ENCODE measurements around the gene KRTAP4-16. TPM values are rescaled to one million over a fixed set of nuclear protein-coding genes. Genes with fewer than 3 reads are reported as not detected.

Gene KRTAP4-16
- total RNA-seq, 1 experiment from 2014 or later = not detected

GRCh38 chr17:41054025-41054424, 48.0 kb downstream of the KRTAP4-16 start:
- intact Hi-C loops (cut with micrococcal nuclease; ENCODE audit: unreplicated experiment) = no loop called here
- POLR2A ChIA-PET (ENCODE audit: unreplicated experiment) = no interaction called here

GRCh38 chr17:41052566-41052965, 49.4 kb downstream of the KRTAP4-16 start:
- ChIA-PET CTCF (no interaction called here), POLR2A (ENCODE audit: unreplicated experiment) (no interaction called here)
- TF ChIP-seq CTCF (conservative IDR thresholded peaks at IDR 0.05) (no peak), EZH2 (IDR thresholded peaks at IDR 0.05; ENCODE audit: low read depth) (no peak)
- Histone ChIP-seq H3K9me3 (ENCODE audit: insufficient read depth, low read depth) (peaks cover 9% of the 10 kb centered on the region; the same call in 1 of the 2 replicates), H3K27ac (no peak overlapping the region), H3K4me2 (no peak overlapping the region), H3F3A (ENCODE audit: insufficient read depth, low read depth) (peaks cover 23% of the 10 kb centered on the region), H2AFZ (no peak overlapping the region), H3K79me2 (ENCODE audit: low read depth) (no peaks in the 10 kb centered on the region), H3K4me3 (no peak overlapping the region), H3K9me2 (ENCODE audit: insufficient read depth) (no peaks in the 10 kb centered on the region), H3K4me1 (replicated peaks; ENCODE audit: insufficient read depth) (peaks cover 29% of the 10 kb centered on the region), H3K27me3 (ENCODE audit: insufficient read depth, low read depth) (no peaks in the 10 kb centered on the region), H3K36me3 (ENCODE audit: low read depth) (0 out of 2 replicates have a peak, but pooled peaks cover 5% of the 10 kb centered on the region), H4K20me1 (ENCODE audit: insufficient read depth) (no peaks in the 10 kb centered on the region)
- no peak for DNase-seq
- BruUV-seq (replicated peaks) = no TSS peak
- intact Hi-C loops (cut with micrococcal nuclease; ENCODE audit: unreplicated experiment) = no loop called here

More at GRCh38 chr17:41054025-41054424, 48.0 kb downstream of the KRTAP4-16 start:
- BruUV-seq (replicated peaks) = no TSS peak
- peaks cover 27% of the 10 kb centered on the region for H3K4me1 ChIP-seq (replicated peaks; ENCODE audit: insufficient read depth)
- H3K36me3 ChIP-seq (ENCODE audit: low read depth) = 0 out of 2 replicates have a peak, but pooled peaks cover 5% of the 10 kb centered on the region
- no peak for DNase-seq
- H3K79me2 ChIP-seq (ENCODE audit: low read depth) = no peaks in the 10 kb centered on the region
- no peak overlapping the region for H2AFZ ChIP-seq
- TF ChIP-seq CTCF (conservative IDR thresholded peaks at IDR 0.05) = no peak
- H3K9me3 ChIP-seq (ENCODE audit: insufficient read depth, low read depth) = peaks cover 9% of the 10 kb centered on the region; the same call in 1 of the 2 replicates
- CTCF ChIA-PET = no interaction called here
- H3K4me2 ChIP-seq = no peak overlapping the region
- no peaks in the 10 kb centered on the region for H3K9me2 ChIP-seq (ENCODE audit: insufficient read depth)
- H3K27ac ChIP-seq = no peak overlapping the region
- peaks cover 23% of the 10 kb centered on the region for H3F3A ChIP-seq (ENCODE audit: insufficient read depth, low read depth)
- H3K27me3 ChIP-seq (ENCODE audit: insufficient read depth, low read depth) = no peaks in the 10 kb centered on the region
- H4K20me1 ChIP-seq (ENCODE audit: insufficient read depth) = no peaks in the 10 kb centered on the region
- no peak overlapping the region for H3K4me3 ChIP-seq

Other genes with a start within 250 kb of the KRTAP4-16 start
- not detected in 2 replicates for gene KRT12, start 235.0 kb downstream of the KRTAP4-16 start, total RNA-seq (2021)
- gene KRT20, start 217.0 kb downstream of the KRTAP4-16 start, total RNA-seq (2021) = not detected in 2 replicates
- gene KRT23, start 164.6 kb downstream of the KRTAP4-16 start, total RNA-seq (2021) = not detected in 2 replicates
- not detected in 2 replicates for gene KRT39, start 135.3 kb downstream of the KRTAP4-16 start, total RNA-seq (2021)
- gene KRT40, start 117.9 kb downstream of the KRTAP4-16 start, total RNA-seq (2021) = not detected in 2 replicates
- gene KRTAP3-3, start 108.0 kb downstream of the KRTAP4-16 start, total RNA-seq (2021) = not detected in 2 replicates
- gene KRTAP3-2, start 102.3 kb downstream of the KRTAP4-16 start, total RNA-seq (2021) = not detected in 2 replicates
- not detected in 2 replicates for gene KRTAP3-1, start 93.1 kb downstream of the KRTAP4-16 start, total RNA-seq (2021)
- not detected in 2 replicates for gene KRTAP1-5, start 75.0 kb downstream of the KRTAP4-16 start, total RNA-seq (2021)
- not detected in 2 replicates for gene KRTAP1-4, start 72.0 kb downstream of the KRTAP4-16 start, total RNA-seq (2021)
- gene KRTAP1-3, start 67.3 kb downstream of the KRTAP4-16 start, total RNA-seq (2021) = not detected in 2 replicates
- gene KRTAP1-1, start 60.8 kb downstream of the KRTAP4-16 start, total RNA-seq (2021) = not detected in 2 replicates
- not detected in 2 replicates for gene KRTAP2-1, start 54.9 kb downstream of the KRTAP4-16 start, total RNA-seq (2021)
- not detected in 2 replicates for gene KRTAP2-2, start 47.0 kb downstream of the KRTAP4-16 start, total RNA-seq (2021)
- 0.57 TPM in 1 of 2 replicates, not detected in the other for gene KRTAP2-3, start 42.1 kb downstream of the KRTAP4-16 start, total RNA-seq (2021)
- not detected in 2 replicates for gene KRTAP2-4, start 36.3 kb downstream of the KRTAP4-16 start, total RNA-seq (2021)
- not detected in 2 replicates for gene KRTAP4-7, start 18.1 kb downstream of the KRTAP4-16 start, total RNA-seq (2021)
- gene KRTAP4-8, start 4.1 kb downstream of the KRTAP4-16 start, total RNA-seq (2021) = not detected in 2 replicates
- gene KRTAP4-9, start 3.2 kb upstream of the KRTAP4-16 start, total RNA-seq (2021) = not detected in 2 replicates
- not detected in 2 replicates for gene KRTAP4-11, start 16.2 kb upstream of the KRTAP4-16 start, total RNA-seq (2021)
- gene KRTAP4-12, start 22.0 kb upstream of the KRTAP4-16 start, total RNA-seq (2021) = not detected in 2 replicates
- not detected in 2 replicates for gene KRTAP4-6, start 38.3 kb upstream of the KRTAP4-16 start, total RNA-seq (2021)
- not detected in 2 replicates for gene KRTAP4-5, start 47.6 kb upstream of the KRTAP4-16 start, total RNA-seq (2021)
- not detected in 2 replicates for gene KRTAP4-4, start 58.5 kb upstream of the KRTAP4-16 start, total RNA-seq (2021)
- not detected in 2 replicates for gene KRTAP4-3, start 66.0 kb upstream of the KRTAP4-16 start, total RNA-seq (2021)
- gene KRTAP4-2, start 76.0 kb upstream of the KRTAP4-16 start, total RNA-seq (2021) = not detected in 2 replicates
- gene KRTAP4-1, start 82.7 kb upstream of the KRTAP4-16 start, total RNA-seq (2021) = not detected in 2 replicates
- not detected in 2 replicates for gene KRTAP9-1, start 87.7 kb upstream of the KRTAP4-16 start, total RNA-seq (2021)
- gene KRTAP9-2, start 124.4 kb upstream of the KRTAP4-16 start, total RNA-seq (2021) = not detected in 2 replicates
- gene KRTAP9-3, start 130.2 kb upstream of the KRTAP4-16 start, total RNA-seq (2021) = not detected in 2 replicates
- not detected in 2 replicates for gene KRTAP9-8, start 135.8 kb upstream of the KRTAP4-16 start, total RNA-seq (2021)
- gene KRTAP9-4, start 147.5 kb upstream of the KRTAP4-16 start, total RNA-seq (2021) = not detected in 2 replicates
- not detected in 2 replicates for gene KRTAP9-9, start 153.2 kb upstream of the KRTAP4-16 start, total RNA-seq (2021)
- gene KRTAP9-6, start 163.2 kb upstream of the KRTAP4-16 start, total RNA-seq (2021) = not detected in 2 replicates
- not detected in 2 replicates for gene KRTAP9-7, start 173.5 kb upstream of the KRTAP4-16 start, total RNA-seq (2021)
- not detected in 2 replicates for gene KRTAP29-1, start 200.6 kb upstream of the KRTAP4-16 start, total RNA-seq (2021)
- not detected in 2 replicates for gene KRTAP16-1, start 207.1 kb upstream of the KRTAP4-16 start, total RNA-seq (2021)
- gene KRTAP17-1, start 213.5 kb upstream of the KRTAP4-16 start, total RNA-seq (2021) = not detected in 2 replicates
- not detected in 2 replicates for gene KRT33A, start 248.6 kb upstream of the KRTAP4-16 start, total RNA-seq (2021)

Data from PC-9 (cell line).